Measurements from ENCODE around the gene CYGB. TPM values are rescaled to one million over a fixed set of nuclear protein-coding genes. Genes with fewer than 3 reads are reported as not detected.

Gene CYGB
- total RNA-seq, 1 donor from 2014 or later, result 3.2 TPM

DNA sequence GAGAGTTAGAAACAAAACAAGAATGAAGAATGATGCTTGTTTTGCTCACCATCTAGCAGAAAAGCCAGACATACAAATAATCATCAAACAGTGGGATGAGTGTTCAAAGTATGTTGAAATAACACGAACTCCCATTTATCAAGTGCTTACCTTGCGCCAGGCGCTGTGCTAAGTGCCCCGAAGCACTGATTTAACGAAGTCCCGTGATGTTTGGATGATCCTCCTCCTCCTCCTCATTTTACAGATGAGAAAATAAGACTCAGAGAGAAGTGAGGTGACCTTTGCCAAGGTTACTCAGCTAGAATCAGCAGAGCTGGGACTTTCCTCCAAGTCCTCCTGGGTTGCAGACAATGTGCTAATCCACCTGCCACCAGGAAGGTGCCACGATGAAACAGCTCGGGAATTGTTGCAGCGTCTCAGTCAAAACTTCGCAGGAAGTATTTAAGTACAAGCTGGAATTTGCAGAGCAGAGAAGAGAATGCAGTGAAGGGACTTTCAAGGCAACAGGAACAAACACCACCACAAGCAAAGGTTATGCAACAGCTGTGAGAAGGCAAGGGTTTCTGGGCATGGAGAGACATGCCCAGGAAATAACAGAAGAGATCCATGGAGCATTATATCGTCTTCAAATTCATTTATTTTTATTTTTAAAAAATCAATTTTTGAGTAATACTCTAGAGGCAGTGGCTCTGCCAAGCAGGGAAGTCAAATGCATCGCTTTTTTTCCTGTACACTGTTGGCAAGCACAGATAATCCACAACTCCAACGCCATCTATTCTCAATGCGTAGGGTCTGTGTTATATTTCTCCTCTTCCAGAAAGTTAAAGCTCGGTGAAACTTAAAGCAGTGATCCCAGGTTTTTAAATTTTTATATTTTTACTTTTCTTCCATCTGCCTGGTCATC, 13.5 kb upstream of the CYGB start:
- DNase-seq (ENCODE audit: low read depth), result peak; percentile 73

- no peak for DNase-seq (ENCODE audit: low read depth)
These were observed 12.0 kb upstream of the CYGB start for GRCh38 chr17:76549539-76549938.

DNA sequence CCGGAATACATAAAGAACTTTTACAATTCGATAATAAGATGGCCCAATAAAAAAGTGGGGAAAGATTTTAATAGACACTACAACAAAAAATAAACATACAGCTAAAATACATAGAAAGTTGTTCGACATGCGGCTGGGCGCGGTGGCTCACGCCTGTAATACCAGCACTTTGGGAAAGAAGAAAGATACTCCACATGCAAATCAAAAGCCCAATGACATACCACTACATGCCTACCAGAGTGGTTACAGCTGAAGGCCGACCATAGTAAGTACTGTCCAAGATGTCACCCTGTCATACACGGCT, 11.7 kb upstream of the CYGB start:
- DNase-seq (ENCODE audit: low read depth), result no peak

GRCh38 chr17:76548378-76549214, 11.1 kb upstream of the CYGB start:
- DNase-seq (ENCODE audit: low read depth), result no peak

DNA sequence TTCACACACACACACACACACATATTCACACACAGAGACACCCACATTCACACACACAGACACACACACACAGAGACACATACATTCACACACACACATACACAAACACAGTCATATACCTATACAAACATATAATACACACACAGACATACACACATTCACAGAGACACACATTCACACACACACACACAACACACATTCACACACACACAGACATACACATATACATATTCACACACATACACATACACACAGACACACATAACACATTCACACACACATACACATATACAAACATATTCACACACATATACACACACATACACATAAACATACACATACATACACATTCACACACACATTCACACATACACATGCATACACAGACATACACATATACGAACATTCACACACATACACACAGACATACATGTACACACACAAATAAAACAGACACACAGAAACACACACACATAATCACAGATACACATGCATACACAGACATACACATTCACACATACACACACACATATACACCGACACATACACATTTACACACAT, 10.2 kb upstream of the CYGB start:
- no peak for DNase-seq (ENCODE audit: low read depth)

- DNase-seq (ENCODE audit: low read depth), result peak; percentile 76
These were observed 9.7 kb upstream of the CYGB start for GRCh38 chr17:76547183-76547641.

- DNase-seq (ENCODE audit: low read depth), result no peak
These were observed 9.2 kb upstream of the CYGB start for GRCh38 chr17:76546556-76547182.

- no peak for DNase-seq (ENCODE audit: low read depth)
These were observed 8.5 kb upstream of the CYGB start for GRCh38 chr17:76545918-76546555.

GRCh38 chr17:76544546-76545365, 7.2 kb upstream of the CYGB start:
- DNase-seq (ENCODE audit: low read depth), result no peak

DNA sequence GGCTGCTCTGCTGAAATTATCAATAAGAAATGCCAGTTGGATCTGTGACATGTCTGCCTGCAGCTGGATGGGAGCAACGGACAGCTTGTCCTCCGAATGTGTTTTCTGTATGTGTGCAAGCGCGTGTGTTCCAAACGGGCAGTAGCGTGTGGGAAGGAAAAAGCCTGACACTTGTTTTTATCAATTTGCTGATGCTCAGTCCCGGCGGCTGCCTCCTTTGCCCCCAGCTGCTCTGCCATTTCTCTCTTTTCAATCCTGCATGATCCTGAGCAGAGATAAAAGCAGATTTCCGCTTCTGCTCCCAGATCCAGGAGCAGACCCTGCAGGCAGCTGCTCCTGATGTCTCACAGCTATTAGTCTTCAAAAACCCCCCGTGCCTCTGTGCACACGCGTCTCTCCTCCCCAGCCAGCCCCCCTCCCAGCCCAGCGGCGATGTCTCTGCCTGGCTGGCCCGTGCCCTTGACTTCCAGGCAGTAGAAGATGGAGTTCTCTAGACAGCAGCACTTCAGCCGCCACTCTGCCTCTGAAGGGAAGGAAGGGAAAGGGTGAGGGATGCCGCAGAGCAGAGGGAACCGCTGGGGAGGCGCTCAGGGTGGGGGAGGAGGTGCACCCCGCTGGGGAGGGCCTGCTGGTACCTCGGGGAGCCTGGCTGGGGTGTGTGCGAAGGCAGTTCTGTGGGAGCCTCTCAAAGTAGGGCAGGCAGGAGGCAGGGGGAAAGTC, 6.5 kb upstream of the CYGB start:
- no peak for DNase-seq (ENCODE audit: low read depth)

DNA sequence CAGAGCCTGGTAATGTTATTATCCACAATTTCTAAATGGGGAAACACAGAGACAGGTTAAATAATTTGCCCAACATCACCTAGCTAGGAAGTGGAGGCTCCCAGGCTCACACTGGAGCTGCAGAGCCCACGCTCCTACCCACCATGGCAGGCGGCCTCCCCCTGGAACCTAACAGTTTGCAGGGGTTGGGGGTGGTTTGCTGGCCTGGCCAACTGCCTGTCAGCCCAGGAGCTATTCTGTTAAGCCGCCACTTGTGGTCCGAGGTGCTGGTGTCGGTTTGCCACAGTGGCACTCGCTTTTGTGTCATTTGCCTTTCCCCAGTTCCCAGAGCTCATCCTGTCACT, 5.9 kb upstream of the CYGB start:
- DNase-seq (ENCODE audit: low read depth), result no peak

DNA sequence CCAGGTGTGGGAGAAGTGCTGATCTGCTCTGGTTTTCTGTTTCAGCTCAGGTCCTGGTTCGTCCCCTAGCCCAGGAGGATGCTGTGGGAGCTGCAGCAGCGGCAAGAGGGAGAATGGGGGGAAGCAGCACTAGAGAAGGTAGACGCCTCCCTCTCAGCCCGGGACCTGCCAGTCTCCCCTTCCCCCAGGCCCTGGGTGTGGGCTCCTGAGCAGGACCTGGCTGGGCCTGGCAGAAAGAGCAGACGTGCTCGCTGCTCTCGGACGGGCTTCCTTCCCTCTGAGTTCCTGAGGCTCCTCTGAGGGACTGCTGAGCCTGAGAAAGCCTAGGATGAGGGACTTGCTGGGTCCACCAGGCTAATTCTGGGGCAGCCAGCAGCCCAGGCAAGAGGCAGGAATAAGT, 5.5 kb upstream of the CYGB start:
- DNase-seq (ENCODE audit: low read depth), result no peak

- no peak for DNase-seq (ENCODE audit: low read depth)
These were observed 5.1 kb upstream of the CYGB start for GRCh38 chr17:76542566-76542971.

DNA sequence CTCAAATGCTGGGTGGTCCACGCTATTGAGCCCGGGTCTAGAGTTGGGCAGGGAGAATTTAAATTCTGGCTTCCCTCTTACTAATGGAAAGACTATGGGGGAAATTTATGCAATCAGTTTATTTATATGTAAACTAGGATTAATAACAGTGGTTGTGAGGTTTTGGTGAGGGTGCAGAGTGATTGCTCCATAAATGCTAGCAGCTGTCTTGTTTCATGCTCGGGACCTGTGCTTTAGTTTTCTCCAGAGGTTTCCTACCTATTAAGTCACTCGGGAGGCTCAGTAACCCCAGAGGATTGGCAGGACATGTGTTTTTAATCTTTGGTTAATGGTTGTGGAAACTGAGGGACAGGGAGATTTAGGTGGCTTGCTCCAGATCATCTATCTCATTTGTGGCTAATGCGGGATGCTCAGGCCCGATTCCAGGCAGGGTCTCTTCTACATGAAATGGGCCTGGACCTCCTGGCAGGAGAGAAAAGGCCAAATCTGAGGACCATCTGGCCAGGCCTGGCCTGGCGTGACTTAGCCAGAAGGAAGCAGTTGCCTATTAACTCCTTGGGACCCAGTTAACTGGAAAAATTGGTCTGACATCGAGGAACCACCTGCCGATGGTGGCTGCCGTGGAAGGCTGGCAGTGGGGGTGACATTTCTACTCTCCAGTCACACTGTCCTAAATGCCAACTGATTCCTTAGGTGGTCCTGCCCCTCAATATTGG, 4.4 kb upstream of the CYGB start:
- no peak for DNase-seq (ENCODE audit: low read depth)

- DNase-seq (ENCODE audit: low read depth), result peak; percentile 97
These were observed 3.1 kb upstream of the CYGB start for GRCh38 chr17:76540381-76541300.

DNA sequence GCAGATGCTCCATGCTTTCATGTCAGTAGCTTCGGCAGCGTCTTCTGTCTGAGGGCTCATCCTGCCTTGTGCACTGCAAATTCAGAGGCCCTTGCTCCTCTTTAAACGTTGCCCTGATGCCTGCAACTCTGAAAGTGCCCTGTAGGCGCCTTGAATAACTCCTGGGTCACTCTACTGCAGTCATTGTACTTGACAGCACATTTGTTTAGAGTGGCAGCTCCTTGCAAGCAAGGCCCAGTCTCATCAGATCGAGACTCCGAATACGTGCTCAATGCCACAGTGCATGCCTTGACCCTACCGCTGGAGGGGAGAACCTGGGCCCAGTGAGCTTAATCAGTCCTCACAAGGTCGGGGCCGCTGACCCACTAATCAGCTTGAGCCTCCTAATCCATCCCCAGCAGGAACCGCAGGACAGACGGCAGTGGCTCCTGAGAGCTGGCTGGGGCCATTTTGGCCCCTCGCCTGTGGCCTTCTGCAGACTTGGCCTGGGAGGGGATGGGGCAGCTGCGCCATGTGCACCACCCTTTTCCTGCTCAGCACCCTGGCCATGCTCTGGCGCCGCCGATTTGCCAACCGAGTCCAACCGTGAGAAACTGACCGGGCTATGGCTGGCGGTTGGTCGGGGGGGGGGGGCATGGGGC, 2.2 kb upstream of the CYGB start, which contains the start of gene PRCD:
Gene PRCD, plus strand, starts transcription at position 414 of the 641 bp plus-strand sequence. Its CDS starts 98 bp downstream, at position 512.
- no peak for DNase-seq (ENCODE audit: low read depth)

- no peak for DNase-seq (ENCODE audit: low read depth)
These were observed 1.5 kb upstream of the CYGB start for GRCh38 chr17:76538941-76539570.
